NCI-H2196 treated with DMSO at 0.1 percent for 48 hours (cell line): ENCODE results near the gene BEST3.
"Not testable (repeated sequence)": the region's sequence is repeated elsewhere in the genome, so short reads cannot be mapped to it uniquely, and the experiment has no call there.

Experiments
- DNase-seq: peaks from one replicate; lab custom pipeline; 2025; ENCODE audit not compliant: unreplicated experiment; lab: John Stamatoyannopoulos, UW

BEST3 gene

GRCh38 chr12:69604275-69604674, 94.8 kb downstream of the BEST3 start:
- DNase-seq: not testable (repeated sequence)
